H1 (cell line): Measurements from ENCODE around the gene IL2RA. TPM values are rescaled to one million over a fixed set of nuclear protein-coding genes. Genes with fewer than 3 reads are reported as not detected.

Source experiments
- BACH1 ChIP-seq: IDR thresholded peaks from 2 replicates; pipeline ENCODE4 v1.6.1; 2012; ENCODE audit warnings: low read length, improper control_type of control experiment
- EGR1 ChIP-seq: IDR thresholded peaks from 2 replicates; pipeline ENCODE4 v1.6.1; 2011; ENCODE audit warnings: low read depth, low read length, borderline replicate concordance
- FOSL1 ChIP-seq: IDR thresholded peaks from 2 replicates; pipeline ENCODE4 v1.6.1; 2011; ENCODE audit warnings: mild to moderate bottlenecking, low read depth, low read length, moderate library complexity; ENCODE audit not compliant: insufficient read depth
- RBBP5 ChIP-seq: IDR thresholded peaks from 2 replicates; pipeline ENCODE4 v1.7.1; 2012; ENCODE audit warnings: low read depth, mild to moderate bottlenecking, inconsistent platforms, low read length, moderate library complexity, borderline replicate concordance
- TEAD4 ChIP-seq: IDR thresholded peaks from 2 replicates; pipeline ENCODE4 v1.6.1; 2012; ENCODE audit warnings: low read depth, low read length, inconsistent platforms, mixed read lengths
- polyA plus RNA-seq, 7 experiments: library from polyadenylated mRNA; depleted of rRNA in 3 of 7; stranded (reverse) in 5 of 7; unstranded in 2 of 7; fragments of >200 nt in 5 of 7; fragments of 200-250 nt in 2 of 7; gene quantifications; 1 replicate in 5 of 7; 2 replicates in 1 of 7; 4 replicates in 1 of 7; pipeline versions ENCODE4 v1.2.1 to v1.2.3, GENCODE V29; 2011 to 2013; ENCODE audit warnings: missing spikeins in 2 of 7, mixed read lengths in 2 of 7
- total RNA-seq: library from RNA; stranded (reverse); fragmentation: NEBNext Ultra II Directional; extraction: Animal tissue kit (Norgen Biotek cat#: 25700); gene quantifications from 2 replicates; pipeline ENCODE4 v1.2.1, GENCODE V29; 2021
- TF ChIP-seq, protein P1 (sequence below): IDR thresholded peaks from 2 replicates; pipeline ENCODE4 v1.6.1; 2012; ENCODE audit warnings: low read length, inconsistent platforms

Gene IL2RA
- total and polyA plus RNA-seq, 2 of the 8 experiments (the other 6 are each of a cell fraction or from before 2014, with no cell fraction given) = not detected

DNA sequence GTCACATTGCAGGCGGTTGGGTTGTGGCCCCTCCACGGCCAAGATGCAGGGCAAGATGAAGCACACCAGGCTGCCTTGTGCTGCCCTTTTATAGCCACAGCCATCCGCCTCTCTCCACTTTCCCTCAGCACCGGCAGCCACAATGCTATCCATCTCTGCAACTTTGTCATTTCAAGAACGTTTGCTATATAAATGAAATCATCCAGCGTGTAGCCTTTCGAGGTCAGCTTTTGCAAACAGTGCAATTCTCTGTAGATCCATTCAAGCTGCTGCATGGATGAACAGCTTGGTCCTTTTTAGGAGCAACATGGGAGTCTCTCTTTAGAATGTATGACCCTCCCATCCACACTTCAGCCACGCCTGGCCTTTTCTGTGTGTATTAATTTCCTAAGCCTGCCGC is 78.4 kb downstream of the IL2RA start (continued):
- TF ChIP-seq TEAD4 = no peak
- TF ChIP-seq EGR1 = no peak
- TF ChIP-seq RBBP5 = no peak
- TF ChIP-seq, protein P1, sequence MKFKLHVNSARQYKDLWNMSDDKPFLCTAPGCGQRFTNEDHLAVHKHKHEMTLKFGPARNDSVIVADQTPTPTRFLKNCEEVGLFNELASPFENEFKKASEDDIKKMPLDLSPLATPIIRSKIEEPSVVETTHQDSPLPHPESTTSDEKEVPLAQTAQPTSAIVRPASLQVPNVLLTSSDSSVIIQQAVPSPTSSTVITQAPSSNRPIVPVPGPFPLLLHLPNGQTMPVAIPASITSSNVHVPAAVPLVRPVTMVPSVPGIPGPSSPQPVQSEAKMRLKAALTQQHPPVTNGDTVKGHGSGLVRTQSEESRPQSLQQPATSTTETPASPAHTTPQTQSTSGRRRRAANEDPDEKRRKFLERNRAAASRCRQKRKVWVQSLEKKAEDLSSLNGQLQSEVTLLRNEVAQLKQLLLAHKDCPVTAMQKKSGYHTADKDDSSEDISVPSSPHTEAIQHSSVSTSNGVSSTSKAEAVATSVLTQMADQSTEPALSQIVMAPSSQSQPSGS = no peak
- no peak for TF ChIP-seq FOSL1
- TF ChIP-seq BACH1 = no peak
